Aorta (tissue), 5 donors: ENCODE measurements around the gene TRMO. TPM values are rescaled to one million over a fixed set of nuclear protein-coding genes. Genes with fewer than 3 reads are reported as not detected.
A peak's percentile ranks its signal among the peaks of the same experiment; 100 is the strongest.

ENCODE experiments used
- ATAC-seq: fragments of 200-7000 bp; cut with Tn5 transposase; one replicate; pipeline ENCODE4 v1.9.1; 2022; ENCODE audit warnings: moderate library complexity; ENCODE audit not compliant: low FRiP score
- DNase-seq, 2 donors: peaks; one replicate each; pipeline ENCODE4 v3.0.0-alpha.2; 2020
- H3K27ac ChIP-seq, 2 donors: one replicate each; pipeline ENCODE4 v1.5.1; 2013; ENCODE audit warnings: low read length in 2 of 2, mild to moderate bottlenecking in 2 of 2, moderate library complexity in 2 of 2, control low read depth in 1 of 2, inconsistent platforms in 1 of 2, low read depth in 1 of 2
- H3K27me3 ChIP-seq, 2 donors: one replicate each; pipeline ENCODE4 v1.6.1; 2013; ENCODE audit warnings: control low read depth in 1 of 2, low read length in 1 of 2, mild to moderate bottlenecking in 1 of 2, moderate library complexity in 1 of 2; ENCODE audit not compliant: insufficient read depth in 2 of 2, control insufficient read depth in 1 of 2
- H3K36me3 ChIP-seq, 2 donors: one replicate each; pipeline ENCODE4 v1.6.1; 2013; ENCODE audit warnings: control low read depth in 1 of 2, low read length in 1 of 2, mild to moderate bottlenecking in 1 of 2; ENCODE audit not compliant: insufficient read depth in 2 of 2, control insufficient read depth in 1 of 2
- H3K4me1 ChIP-seq, 2 donors: one replicate each; pipeline ENCODE4 v1.6.1; 2013; ENCODE audit warnings: low read length in 2 of 2, control low read depth in 1 of 2, mild to moderate bottlenecking in 1 of 2, moderate library complexity in 1 of 2; ENCODE audit not compliant: insufficient read depth in 2 of 2, control insufficient read depth in 1 of 2
- H3K4me3 ChIP-seq, 2 donors: one replicate each; pipeline ENCODE4 v1.5.1; 2013; ENCODE audit warnings: low read length in 2 of 2, control low read depth in 1 of 2, mild to moderate bottlenecking in 1 of 2
- H3K9me3 ChIP-seq: one replicate; pipeline ENCODE4 v1.6.1; 2013; ENCODE audit warnings: mild to moderate bottlenecking, low read length; ENCODE audit not compliant: control insufficient read depth
- WGBS, 2 donors: extraction: QIAGEN DNeasy Blood & Tissue Kit; methylation state at CpG; one replicate each; pipeline ENCODE4 v1.1.7; 2013; 5-methylcytosine and 5-hydroxymethylcytosine counted together
- intact Hi-C, 2 donors: fragments of 100-400 bp; cut with DNase I; formaldehyde crosslinking; loops; one replicate each; pipeline versions ENCODE4 v1.14.2 to v1.15.0; 2022
- polyA plus RNA-seq, 2 donors: library from polyadenylated mRNA; stranded (reverse); fragments of 200-250 nt; gene quantifications; one replicate each; pipeline ENCODE4 v1.2.3, GENCODE V29; 2013
- total RNA-seq, 2 donors: library from RNA; stranded (reverse); fragmentation: NEBNext Ultra II Directional; extraction: Animal tissue kit (Norgen Biotek cat#: 25700); gene quantifications; one replicate each; pipeline ENCODE4 v1.2.1, GENCODE V29; 2021
- donor health status: healthy with polysubstance abuse.
- donor health status: Bipolar disorder and iron deficiency.
- donor health status: DM: no; HTN: no; CAD: no.
- donor health status: DM: no; HTN: no; CAD: no.
- donor health status: DM: yes; HTN: yes; CAD: no.

TRMO gene
- total and polyA plus RNA-seq, 4 donors = 5.5 to 10.7 (median 8.6) TPM

DNA sequence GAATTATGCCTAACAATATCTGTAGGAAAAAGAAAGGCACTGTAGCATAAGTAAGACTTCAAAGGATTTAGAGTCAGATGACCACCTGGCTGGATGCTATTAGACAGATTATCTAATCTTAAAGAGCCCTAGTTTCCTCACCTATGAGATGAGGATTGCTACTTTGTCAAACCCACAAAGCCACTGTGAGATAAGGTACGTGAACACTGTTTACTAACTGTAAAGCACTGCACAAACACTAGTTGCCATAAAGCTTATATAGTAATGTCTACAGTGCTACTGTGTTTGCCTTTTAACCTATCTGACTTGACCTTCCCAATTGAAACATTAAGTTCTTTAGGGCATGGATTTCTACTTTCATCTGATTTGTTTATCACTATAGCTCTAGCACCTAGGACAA lies 10.3 kb downstream of the TRMO start:
- WGBS, 2 donors = 90 to 92% methylated on average over 1 of the region's 1 CpG
- peaks cover 3 to 16% of the 10 kb centered on the region in 2 donors for H3K36me3 ChIP-seq

DNA sequence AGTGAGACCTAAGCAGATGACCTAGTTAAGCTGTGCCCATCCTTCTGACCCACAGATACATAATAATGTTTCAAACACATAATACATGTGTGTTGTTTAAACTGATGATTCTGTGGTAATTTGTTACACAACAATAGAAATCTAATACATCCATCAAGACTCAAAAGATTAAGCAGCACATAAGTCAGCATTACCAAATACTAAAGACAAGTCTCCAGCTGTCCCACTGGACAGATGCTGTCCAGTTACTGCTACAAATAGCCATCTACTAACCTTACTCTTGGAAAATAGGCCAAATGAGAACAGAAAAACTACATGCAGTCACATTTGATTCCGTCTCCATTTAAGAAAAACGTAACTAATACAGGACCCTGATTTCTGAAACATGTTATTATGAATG lies 10.8 kb downstream of the TRMO start:
- Histone ChIP-seq H3K36me3 (peaks cover 3 to 16% of the 10 kb centered on the region in 2 donors), H3K4me3 (no peak overlapping the region), H3K27ac (no peak overlapping the region), H3K4me1 (no peaks in the 10 kb centered on the region), H3K9me3 (no peaks in the 10 kb centered on the region), H3K27me3 (no peaks in the 10 kb centered on the region)
- DNase-seq (no peak), ATAC-seq (no peak)
- intact Hi-C loops = no loop called here
- WGBS, 2 donors = 91 to 96% methylated on average over 2 of the region's 2 CpGs

More for the DNA sequence above, 10.3 kb downstream of the TRMO start:
- Histone ChIP-seq H3K9me3 (no peaks in the 10 kb centered on the region), H3K4me3 (no peak overlapping the region), H3K27me3 (no peaks in the 10 kb centered on the region), H3K4me1 (no peaks in the 10 kb centered on the region), H3K27ac (no peak overlapping the region)
- intact Hi-C loops = no loop called here
- DNase-seq = no peak
- ATAC-seq = no peak

DNA sequence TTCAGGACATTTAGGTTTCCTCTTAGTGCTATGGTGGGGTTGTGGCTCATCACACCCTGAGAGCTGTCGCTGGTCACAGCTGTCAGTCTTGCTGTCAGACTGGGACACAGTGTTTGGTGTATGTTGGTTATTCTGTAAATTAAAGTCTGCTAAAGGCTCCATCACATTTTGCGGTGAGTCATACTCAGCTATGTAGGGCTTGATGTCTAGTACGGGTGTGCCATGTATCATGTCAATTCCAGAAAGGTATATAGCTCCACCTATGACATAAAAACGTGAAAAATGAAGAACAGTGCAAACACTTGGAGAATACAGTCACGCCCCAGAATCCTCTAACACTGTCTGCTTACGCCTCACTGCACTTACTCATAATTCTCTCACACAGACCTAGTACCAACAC lies 11.9 kb downstream of the TRMO start:
- no peak overlapping the region for H3K4me3 ChIP-seq
- WGBS, 2 donors = 83 to 90% methylated on average over 6 of the region's 6 CpGs
- DNase-seq (no peak), ATAC-seq (no peak)
- no peak overlapping the region for H3K27ac ChIP-seq
- no peaks in the 10 kb centered on the region for H3K4me1 ChIP-seq
- H3K27me3 ChIP-seq = no peaks in the 10 kb centered on the region
- intact Hi-C loops = no loop called here
- peaks cover 3 to 12% of the 10 kb centered on the region in 2 donors for H3K36me3 ChIP-seq
- H3K9me3 ChIP-seq = no peaks in the 10 kb centered on the region

DNA sequence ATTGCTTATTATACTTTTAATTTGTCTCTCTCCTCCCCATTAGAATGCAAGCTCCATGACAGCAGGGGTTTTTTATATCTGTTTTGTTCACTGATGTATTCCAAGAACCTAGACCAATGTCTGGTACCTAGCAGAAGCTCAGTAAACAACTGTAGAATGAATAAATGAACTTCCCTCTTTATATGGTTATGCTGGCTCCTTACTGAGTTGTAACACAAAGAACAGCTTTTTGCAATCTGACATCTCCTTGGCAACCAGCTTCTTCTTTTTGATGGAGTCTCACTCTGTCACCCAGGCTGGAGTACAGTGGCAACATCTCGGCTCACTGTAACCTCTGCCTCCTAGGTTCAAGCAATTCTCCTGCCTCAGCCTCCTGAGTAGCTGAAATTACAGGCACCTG lies 13.6 kb downstream of the TRMO start:
- Histone ChIP-seq H3K4me1 (no peaks in the 10 kb centered on the region), H3K27ac (no peak overlapping the region), H3K4me3 (no peak overlapping the region), H3K27me3 (no peaks in the 10 kb centered on the region), H3K36me3 (peaks cover 7 to 15% of the 10 kb centered on the region in 2 donors), H3K9me3 (no peaks in the 10 kb centered on the region)
- DNase-seq (no peak), ATAC-seq (no peak)
- 94 to 95% methylated on average over 1 of the region's 1 CpG for WGBS, 2 donors
- intact Hi-C loops = no loop called here

DNA sequence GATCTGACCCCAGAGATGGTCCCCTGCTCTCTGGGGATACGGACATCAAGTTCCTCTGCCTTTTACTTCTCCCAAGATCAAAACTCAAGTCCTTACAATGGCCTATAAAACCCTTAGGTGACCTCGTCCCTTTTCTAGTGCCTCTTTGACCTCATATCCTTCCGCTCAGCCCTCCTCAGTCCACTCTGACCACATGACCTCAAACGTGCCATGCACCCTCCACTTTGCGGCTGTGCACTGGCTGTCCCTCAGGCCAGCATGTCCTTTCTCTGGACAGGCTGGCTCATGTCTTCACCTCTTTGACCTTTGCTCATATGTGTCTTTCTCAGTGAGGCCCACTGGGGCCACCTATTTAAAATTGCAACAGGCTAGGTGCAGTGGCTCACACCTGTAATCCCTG lies 14.7 kb downstream of the TRMO start:
- Histone ChIP-seq H3K27me3 (no peaks in the 10 kb centered on the region), H3K9me3 (no peaks in the 10 kb centered on the region), H3K27ac (no peak overlapping the region), H3K4me1 (no peaks in the 10 kb centered on the region), H3K36me3 (peaks cover 7 to 13% of the 10 kb centered on the region in 2 donors), H3K4me3 (no peak overlapping the region)
- ATAC-seq (no peak), DNase-seq (no peak)
- WGBS, 2 donors = 83 to 89% methylated on average over 5 of the region's 5 CpGs
- intact Hi-C loops = no loop called here

DNA sequence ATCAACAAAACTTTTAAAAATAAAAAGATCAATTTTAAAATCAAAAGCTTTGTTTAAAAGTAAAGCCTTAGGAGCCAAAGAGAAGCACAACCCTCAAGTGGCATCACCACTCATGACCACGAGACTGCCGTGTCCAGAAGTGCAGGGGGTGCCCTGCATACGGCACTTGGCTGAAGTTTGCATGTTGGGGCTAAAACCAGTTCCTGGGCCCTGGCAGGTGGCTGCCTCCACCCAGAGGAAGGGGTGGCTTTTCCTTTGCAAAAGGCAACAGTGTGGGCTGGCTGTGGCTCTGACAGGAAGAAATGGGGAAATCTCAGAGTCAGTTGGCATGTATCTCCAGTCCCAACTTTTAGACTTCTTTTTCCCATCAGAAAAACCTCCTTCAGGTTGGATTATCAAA lies 15.3 kb downstream of the TRMO start:
- WGBS, 2 donors = 84 to 98% methylated on average over 3 of the region's 3 CpGs
- no peak overlapping the region for H3K4me3 ChIP-seq
- DNase-seq (no peak), ATAC-seq (peak; percentile 47)
- H3K36me3 ChIP-seq = peaks cover 7 to 13% of the 10 kb centered on the region in 2 donors
- no peak overlapping the region for H3K27ac ChIP-seq
- no peaks in the 10 kb centered on the region for H3K27me3 ChIP-seq
- H3K9me3 ChIP-seq = no peaks in the 10 kb centered on the region
- no peaks in the 10 kb centered on the region for H3K4me1 ChIP-seq
- intact Hi-C loops = no loop called here

DNA sequence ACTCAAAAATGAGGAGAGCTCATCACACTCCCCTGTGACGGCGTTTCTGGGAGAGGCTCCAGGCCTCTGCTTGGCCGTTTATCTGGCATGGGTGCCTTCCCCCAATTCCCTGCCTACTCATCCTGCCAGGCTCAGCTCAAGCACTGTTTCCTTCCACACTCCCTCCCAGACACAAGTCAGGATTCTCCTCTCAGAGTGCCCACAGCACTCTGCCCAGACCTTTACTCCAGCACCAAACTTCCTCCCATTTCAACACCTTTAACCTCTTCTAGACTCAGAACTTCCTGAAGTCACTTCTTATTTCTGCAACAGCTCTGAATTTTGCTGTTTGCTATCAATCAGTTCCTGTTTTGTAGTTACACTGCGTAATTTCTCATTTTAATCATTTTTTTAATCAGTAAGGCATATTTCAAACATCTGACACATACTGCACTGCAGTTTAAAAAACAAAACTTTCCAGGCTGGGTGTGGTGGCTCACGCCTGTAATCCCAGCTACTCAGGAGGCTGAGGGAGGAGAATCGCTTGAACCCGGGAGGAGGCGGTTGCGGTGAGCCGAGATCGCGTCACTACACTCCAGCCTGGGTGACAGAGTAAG lies 16.0 kb downstream of the TRMO start:
- H3K4me1 ChIP-seq = no peaks in the 10 kb centered on the region
- intact Hi-C loops = no loop called here
- no peaks in the 10 kb centered on the region for H3K9me3 ChIP-seq
- no peak overlapping the region for H3K27ac ChIP-seq
- H3K4me3 ChIP-seq = no peak overlapping the region
- no peak for DNase-seq
- H3K27me3 ChIP-seq = no peaks in the 10 kb centered on the region
- 81 to 90% methylated on average over 12 of the region's 12 CpGs for WGBS, 2 donors
- peak; percentile 30 for ATAC-seq
- peaks cover 7 to 13% of the 10 kb centered on the region in 2 donors for H3K36me3 ChIP-seq

DNA sequence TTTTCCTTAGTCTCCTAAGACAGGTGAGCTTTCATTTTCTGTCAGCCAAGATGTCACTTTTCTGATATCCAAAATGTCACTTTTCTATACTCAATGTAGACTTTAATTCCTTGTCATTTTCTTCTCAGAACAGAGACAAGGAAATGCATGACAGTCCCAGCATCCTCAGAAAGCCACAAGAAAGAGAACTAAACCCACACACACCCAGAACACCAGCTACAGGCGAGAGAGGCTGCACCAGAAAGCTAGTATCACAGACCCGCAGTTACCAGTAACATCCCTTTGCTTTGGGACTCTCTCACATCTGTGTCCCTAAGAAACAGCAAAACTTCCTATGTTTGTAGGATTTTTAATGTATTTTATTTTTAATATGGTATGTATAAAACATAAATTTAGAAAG lies 17.1 kb downstream of the TRMO start:
- DNase-seq = no peak
- Histone ChIP-seq H3K36me3 (peaks cover 7 to 12% of the 10 kb centered on the region in 2 donors), H3K9me3 (no peaks in the 10 kb centered on the region), H3K27ac (no peak overlapping the region), H3K27me3 (no peaks in the 10 kb centered on the region), H3K4me3 (no peak overlapping the region), H3K4me1 (no peaks in the 10 kb centered on the region)
- WGBS, 2 donors = 92 to 96% methylated on average over 2 of the region's 2 CpGs
- no peak for ATAC-seq
- intact Hi-C loops = no loop called here

DNA sequence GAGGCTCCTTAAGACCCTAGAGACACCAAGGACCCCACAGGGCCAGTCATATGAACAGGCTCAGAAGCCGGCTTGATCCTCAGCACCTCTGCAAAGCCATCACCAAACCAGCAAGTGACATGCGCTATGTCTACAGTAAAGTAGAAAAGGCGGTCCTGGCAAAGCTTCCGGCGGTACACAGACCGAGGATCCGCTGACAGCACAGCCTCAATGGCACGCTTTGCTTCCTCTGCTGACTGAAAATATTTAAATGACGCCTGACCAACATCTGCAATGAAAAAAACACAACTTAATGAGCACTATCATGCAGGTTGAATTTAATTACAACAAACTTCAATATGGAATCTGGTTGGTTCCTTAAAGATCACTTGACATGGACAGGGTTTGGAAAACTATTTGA lies 17.6 kb downstream of the TRMO start:
- no peaks in the 10 kb centered on the region for H3K4me1 ChIP-seq
- DNase-seq (no peak), ATAC-seq (no peak)
- no peak overlapping the region for H3K4me3 ChIP-seq
- WGBS, 2 donors = 95 to 96% methylated on average over 9 of the region's 9 CpGs
- intact Hi-C loops = loop anchor here in 1 of 2 donors (5.0 kb wide), 1 partner anchor 192 kb away; no protein-coding TSS in a partner anchor
- peaks cover 4 to 8% of the 10 kb centered on the region in 2 donors for H3K36me3 ChIP-seq
- H3K9me3 ChIP-seq = no peaks in the 10 kb centered on the region
- H3K27ac ChIP-seq = no peak overlapping the region
- no peaks in the 10 kb centered on the region for H3K27me3 ChIP-seq
